Ovary (tissue), 3 donors: ENCODE data around the gene AVEN.
A peak's percentile ranks its signal among the peaks of the same experiment; 100 is the strongest.

Source experiments
- EP300 ChIP-seq: sonication (generic); formaldehyde crosslinking; IDR thresholded peaks from one replicate; pipeline ENCODE4 v1.6.1; 2017; ENCODE audit warnings: antibody characterized with exemption
- POLR2A ChIP-seq: fragments of 450-650 bp; IDR thresholded peaks from one replicate; pipeline ENCODE4 v1.6.1; 2017; ENCODE audit warnings: antibody characterized with exemption, mild to moderate bottlenecking, moderate library complexity
- TF ChIP-seq, protein P1 (sequence below), 3 donors: fragments of 450-650 bp in 2 of 3; fragments of 200-600 bp in 1 of 3; IDR thresholded peaks; one replicate each; pipeline versions ENCODE4 v1.5.1 to v1.8.0; 2016 to 2022; ENCODE audit warnings: antibody characterized with exemption in 3 of 3, mild to moderate bottlenecking in 1 of 3
- donor health status: DM: no; HTN: no; CAD: no.

DNA sequence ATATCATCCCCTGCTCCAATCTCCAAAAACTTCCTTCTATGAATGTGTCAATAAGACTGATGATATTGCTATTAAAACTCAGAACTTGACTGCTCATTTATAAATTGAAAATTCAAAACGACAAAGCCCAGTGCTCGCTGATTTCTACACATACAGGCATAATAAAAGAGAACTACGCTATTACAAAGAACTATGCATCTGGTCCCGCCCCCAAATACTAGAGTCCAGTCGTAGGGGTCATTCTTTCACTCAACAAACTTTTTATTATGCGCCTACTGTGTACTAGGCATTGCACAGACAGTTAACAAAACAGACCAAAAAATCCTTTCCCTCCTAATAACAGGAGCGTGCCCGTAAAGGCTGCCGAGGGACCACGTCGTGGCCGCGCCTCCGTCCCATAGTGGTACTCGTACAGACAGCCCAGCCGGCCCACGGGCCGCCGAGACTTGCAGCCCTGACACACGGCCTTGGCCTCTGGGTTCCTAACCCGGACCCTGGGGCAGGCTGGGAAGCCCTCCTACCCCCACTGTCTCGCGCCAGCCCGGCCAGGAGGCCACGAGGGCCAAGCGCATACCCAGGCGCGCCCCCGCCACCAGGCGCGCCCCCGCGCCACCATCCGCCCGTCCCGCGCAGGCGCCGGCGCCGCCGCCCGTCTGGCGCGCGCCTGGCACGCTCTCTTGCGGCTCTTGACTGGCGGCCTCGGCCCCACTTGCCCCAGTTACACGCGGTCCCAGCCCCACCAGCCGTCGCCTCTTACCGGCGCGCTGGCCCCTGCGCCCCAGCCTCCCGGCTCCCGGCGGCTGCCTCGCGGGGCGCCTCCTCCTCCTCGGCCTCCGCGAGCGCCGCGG, 757 bp downstream of the AVEN start:
- TF ChIP-seq, protein P1, sequence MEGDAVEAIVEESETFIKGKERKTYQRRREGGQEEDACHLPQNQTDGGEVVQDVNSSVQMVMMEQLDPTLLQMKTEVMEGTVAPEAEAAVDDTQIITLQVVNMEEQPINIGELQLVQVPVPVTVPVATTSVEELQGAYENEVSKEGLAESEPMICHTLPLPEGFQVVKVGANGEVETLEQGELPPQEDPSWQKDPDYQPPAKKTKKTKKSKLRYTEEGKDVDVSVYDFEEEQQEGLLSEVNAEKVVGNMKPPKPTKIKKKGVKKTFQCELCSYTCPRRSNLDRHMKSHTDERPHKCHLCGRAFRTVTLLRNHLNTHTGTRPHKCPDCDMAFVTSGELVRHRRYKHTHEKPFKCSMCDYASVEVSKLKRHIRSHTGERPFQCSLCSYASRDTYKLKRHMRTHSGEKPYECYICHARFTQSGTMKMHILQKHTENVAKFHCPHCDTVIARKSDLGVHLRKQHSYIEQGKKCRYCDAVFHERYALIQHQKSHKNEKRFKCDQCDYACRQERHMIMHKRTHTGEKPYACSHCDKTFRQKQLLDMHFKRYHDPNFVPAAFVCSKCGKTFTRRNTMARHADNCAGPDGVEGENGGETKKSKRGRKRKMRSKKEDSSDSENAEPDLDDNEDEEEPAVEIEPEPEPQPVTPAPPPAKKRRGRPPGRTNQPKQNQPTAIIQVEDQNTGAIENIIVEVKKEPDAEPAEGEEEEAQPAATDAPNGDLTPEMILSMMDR (IDR thresholded peaks at IDR 0.05), result no peak
- peak; percentile 56 for TF ChIP-seq POLR2A
- TF ChIP-seq EP300, result no peak
